Testis (tissue), 2 donors: ENCODE results near the gene YIPF3.

Source experiments
- CTCF ChIP-seq, 3 experiments: fragments of 450-650 bp in 2 of 3; fragments of 200-600 bp in 1 of 3; sonication (generic) in 1 of 3; IDR thresholded peaks; one replicate each; pipeline ENCODE4 v1.5.1; 2016 to 2019; ENCODE audit warnings: antibody characterized with exemption in 3 of 3, mild to moderate bottlenecking in 2 of 3, moderate library complexity in 1 of 3
- POLR2A ChIP-seq: fragments of 450-650 bp; IDR thresholded peaks from one replicate; pipeline ENCODE4 v1.6.1; 2017; ENCODE audit warnings: antibody characterized with exemption, mild to moderate bottlenecking, moderate library complexity

GRCh38 chr6:43499028-43499815 is 17.5 kb downstream of the YIPF3 start:
- TF ChIP-seq POLR2A: no peak
- no peak for TF ChIP-seq CTCF (IDR thresholded peaks at IDR 0.05)
